Suprapubic skin (tissue), 4 donors: Measurements from ENCODE around the gene FARS2.

ENCODE experiments used
- POLR2A ChIP-seq, 2 donors: fragments of 450-650 bp; IDR thresholded peaks; one replicate each; pipeline ENCODE4 v1.6.1; 2017; ENCODE audit warnings: antibody characterized with exemption in 2 of 2, mild to moderate bottlenecking in 2 of 2, moderate library complexity in 2 of 2
- POLR2AphosphoS5 ChIP-seq, 3 donors: sonication (generic); formaldehyde crosslinking; IDR thresholded peaks; one replicate each; pipeline ENCODE4 v1.6.1; 2017; ENCODE audit warnings: antibody characterized with exemption in 3 of 3
- TF ChIP-seq, protein P1 (sequence below), 2 donors: fragments of 200-600 bp in 1 of 2; fragments of 450-650 bp in 1 of 2; sonication (generic) in 1 of 2; IDR thresholded peaks; one replicate each; pipeline ENCODE4 v1.5.1; 2016 to 2019; ENCODE audit warnings: antibody characterized with exemption in 2 of 2, mild to moderate bottlenecking in 1 of 2, moderate library complexity in 1 of 2

- TF ChIP-seq, protein P1, sequence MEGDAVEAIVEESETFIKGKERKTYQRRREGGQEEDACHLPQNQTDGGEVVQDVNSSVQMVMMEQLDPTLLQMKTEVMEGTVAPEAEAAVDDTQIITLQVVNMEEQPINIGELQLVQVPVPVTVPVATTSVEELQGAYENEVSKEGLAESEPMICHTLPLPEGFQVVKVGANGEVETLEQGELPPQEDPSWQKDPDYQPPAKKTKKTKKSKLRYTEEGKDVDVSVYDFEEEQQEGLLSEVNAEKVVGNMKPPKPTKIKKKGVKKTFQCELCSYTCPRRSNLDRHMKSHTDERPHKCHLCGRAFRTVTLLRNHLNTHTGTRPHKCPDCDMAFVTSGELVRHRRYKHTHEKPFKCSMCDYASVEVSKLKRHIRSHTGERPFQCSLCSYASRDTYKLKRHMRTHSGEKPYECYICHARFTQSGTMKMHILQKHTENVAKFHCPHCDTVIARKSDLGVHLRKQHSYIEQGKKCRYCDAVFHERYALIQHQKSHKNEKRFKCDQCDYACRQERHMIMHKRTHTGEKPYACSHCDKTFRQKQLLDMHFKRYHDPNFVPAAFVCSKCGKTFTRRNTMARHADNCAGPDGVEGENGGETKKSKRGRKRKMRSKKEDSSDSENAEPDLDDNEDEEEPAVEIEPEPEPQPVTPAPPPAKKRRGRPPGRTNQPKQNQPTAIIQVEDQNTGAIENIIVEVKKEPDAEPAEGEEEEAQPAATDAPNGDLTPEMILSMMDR (IDR thresholded peaks at IDR 0.05), result no peak
- TF ChIP-seq POLR2AphosphoS5 (IDR thresholded peaks at IDR 0.05), result no peak
- no peak for TF ChIP-seq POLR2A (IDR thresholded peaks at IDR 0.05)
These were observed 55.6 kb downstream of the FARS2 start for GRCh38 chr6:5316951-5317350.
